ENCODE measurements around the gene THAP4. TPM values are rescaled to one million over a fixed set of nuclear protein-coding genes. Genes with fewer than 3 reads are reported as not detected.

Gene THAP4
- total and polyA plus RNA-seq, 2 experiments from 2014 or later: 62.9 to 80.4 TPM

DNA sequence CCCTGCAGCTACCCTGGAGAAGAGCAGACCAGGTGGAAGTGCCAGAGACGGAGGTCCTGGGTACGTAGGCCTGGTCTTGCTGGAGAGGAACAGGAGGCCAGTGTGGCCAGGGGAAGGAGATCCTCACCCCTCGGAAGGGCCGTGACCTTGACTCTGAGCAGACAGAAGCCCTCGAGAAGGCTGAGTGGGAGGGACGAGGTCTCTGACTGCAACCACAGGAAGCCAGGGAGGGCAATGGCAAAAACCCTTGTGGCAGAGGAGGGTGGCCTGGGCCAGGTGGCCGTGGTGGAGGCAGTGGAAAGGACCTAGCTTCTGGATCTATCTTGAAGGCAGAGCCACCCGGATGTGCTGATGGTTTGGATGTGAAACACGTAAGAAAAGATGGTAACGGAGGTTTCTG is 28.1 kb downstream of the THAP4 start:
- Histone ChIP-seq H3K79me2 (replicated peaks; ENCODE audit: insufficient read depth) (peaks cover 31% of the 10 kb centered on the region), H3K4me3 (no peak overlapping the region), H3K27me3 (ENCODE audit: insufficient read depth) (no peaks in the 10 kb centered on the region), H3K9me2 (ENCODE audit: insufficient read depth) (no peaks in the 10 kb centered on the region), H3K27ac (ENCODE audit: low read depth) (no peak overlapping the region), H3K36me3 (ENCODE audit: insufficient read depth) (no peaks in the 10 kb centered on the region; the same call in 1 of the 2 replicates), H3F3A (replicated peaks; ENCODE audit: low read depth) (0 out of 2 replicates have a peak, but pooled peaks cover 5% of the 10 kb centered on the region), H4K20me1 (replicated peaks; ENCODE audit: insufficient read depth) (peaks cover 2% of the 10 kb centered on the region; the same call in 1 of the 2 replicates), H3K4me2 (no peak overlapping the region), H2AFZ (no peak overlapping the region), H3K4me1 (ENCODE audit: insufficient read depth) (no peaks in the 10 kb centered on the region)
- DNase-seq (ENCODE audit: low spot score): no peak
- Mint-ChIP-seq H3K4me1 (peaks cover 13% of the 10 kb centered on the region), H3K36me3 (ENCODE audit: low read depth) (peaks cover 10% of the 10 kb centered on the region; the same call in 1 of the 3 replicates), H3K4me3 (peak overlapping the region; percentile 68), H3K9me3 (no peaks in the 10 kb centered on the region), H3K27me3 (ENCODE audit: insufficient read depth, low read depth, poor library complexity) (peaks cover 8% of the 10 kb centered on the region), H3K27ac (no peak overlapping the region; the same call in 1 of the 2 replicates)
- no peak for ATAC-seq
- TF ChIP-seq ZNF114 (CRISPR knock-in tag; IDR thresholded peaks at IDR 0.05) (no peak), STAT1 (IDR thresholded peaks at IDR 0.05; ENCODE audit: unreplicated experiment) (no peak), ZNF331 (CRISPR knock-in tag; IDR thresholded peaks at IDR 0.05; ENCODE audit: low read depth) (no peak), CREB1 (CRISPR knock-in tag; IDR thresholded peaks at IDR 0.05; ENCODE audit: low read depth) (no peak), EZH2 (IDR thresholded peaks at IDR 0.05; ENCODE audit: low read depth, unreplicated experiment) (no peak), POLR2AphosphoS5 (IDR thresholded peaks at IDR 0.05; ENCODE audit: low read depth) (no peak), NANOG (IDR thresholded peaks at IDR 0.05; ENCODE audit: borderline replicate concordance) (no peak), JUNB (IDR thresholded peaks at IDR 0.05; ENCODE audit: unreplicated experiment) (no peak), EZH2phosphoT487 (IDR thresholded peaks at IDR 0.05; ENCODE audit: unreplicated experiment) (no peak)
- TF ChIP-seq, protein P1, sequence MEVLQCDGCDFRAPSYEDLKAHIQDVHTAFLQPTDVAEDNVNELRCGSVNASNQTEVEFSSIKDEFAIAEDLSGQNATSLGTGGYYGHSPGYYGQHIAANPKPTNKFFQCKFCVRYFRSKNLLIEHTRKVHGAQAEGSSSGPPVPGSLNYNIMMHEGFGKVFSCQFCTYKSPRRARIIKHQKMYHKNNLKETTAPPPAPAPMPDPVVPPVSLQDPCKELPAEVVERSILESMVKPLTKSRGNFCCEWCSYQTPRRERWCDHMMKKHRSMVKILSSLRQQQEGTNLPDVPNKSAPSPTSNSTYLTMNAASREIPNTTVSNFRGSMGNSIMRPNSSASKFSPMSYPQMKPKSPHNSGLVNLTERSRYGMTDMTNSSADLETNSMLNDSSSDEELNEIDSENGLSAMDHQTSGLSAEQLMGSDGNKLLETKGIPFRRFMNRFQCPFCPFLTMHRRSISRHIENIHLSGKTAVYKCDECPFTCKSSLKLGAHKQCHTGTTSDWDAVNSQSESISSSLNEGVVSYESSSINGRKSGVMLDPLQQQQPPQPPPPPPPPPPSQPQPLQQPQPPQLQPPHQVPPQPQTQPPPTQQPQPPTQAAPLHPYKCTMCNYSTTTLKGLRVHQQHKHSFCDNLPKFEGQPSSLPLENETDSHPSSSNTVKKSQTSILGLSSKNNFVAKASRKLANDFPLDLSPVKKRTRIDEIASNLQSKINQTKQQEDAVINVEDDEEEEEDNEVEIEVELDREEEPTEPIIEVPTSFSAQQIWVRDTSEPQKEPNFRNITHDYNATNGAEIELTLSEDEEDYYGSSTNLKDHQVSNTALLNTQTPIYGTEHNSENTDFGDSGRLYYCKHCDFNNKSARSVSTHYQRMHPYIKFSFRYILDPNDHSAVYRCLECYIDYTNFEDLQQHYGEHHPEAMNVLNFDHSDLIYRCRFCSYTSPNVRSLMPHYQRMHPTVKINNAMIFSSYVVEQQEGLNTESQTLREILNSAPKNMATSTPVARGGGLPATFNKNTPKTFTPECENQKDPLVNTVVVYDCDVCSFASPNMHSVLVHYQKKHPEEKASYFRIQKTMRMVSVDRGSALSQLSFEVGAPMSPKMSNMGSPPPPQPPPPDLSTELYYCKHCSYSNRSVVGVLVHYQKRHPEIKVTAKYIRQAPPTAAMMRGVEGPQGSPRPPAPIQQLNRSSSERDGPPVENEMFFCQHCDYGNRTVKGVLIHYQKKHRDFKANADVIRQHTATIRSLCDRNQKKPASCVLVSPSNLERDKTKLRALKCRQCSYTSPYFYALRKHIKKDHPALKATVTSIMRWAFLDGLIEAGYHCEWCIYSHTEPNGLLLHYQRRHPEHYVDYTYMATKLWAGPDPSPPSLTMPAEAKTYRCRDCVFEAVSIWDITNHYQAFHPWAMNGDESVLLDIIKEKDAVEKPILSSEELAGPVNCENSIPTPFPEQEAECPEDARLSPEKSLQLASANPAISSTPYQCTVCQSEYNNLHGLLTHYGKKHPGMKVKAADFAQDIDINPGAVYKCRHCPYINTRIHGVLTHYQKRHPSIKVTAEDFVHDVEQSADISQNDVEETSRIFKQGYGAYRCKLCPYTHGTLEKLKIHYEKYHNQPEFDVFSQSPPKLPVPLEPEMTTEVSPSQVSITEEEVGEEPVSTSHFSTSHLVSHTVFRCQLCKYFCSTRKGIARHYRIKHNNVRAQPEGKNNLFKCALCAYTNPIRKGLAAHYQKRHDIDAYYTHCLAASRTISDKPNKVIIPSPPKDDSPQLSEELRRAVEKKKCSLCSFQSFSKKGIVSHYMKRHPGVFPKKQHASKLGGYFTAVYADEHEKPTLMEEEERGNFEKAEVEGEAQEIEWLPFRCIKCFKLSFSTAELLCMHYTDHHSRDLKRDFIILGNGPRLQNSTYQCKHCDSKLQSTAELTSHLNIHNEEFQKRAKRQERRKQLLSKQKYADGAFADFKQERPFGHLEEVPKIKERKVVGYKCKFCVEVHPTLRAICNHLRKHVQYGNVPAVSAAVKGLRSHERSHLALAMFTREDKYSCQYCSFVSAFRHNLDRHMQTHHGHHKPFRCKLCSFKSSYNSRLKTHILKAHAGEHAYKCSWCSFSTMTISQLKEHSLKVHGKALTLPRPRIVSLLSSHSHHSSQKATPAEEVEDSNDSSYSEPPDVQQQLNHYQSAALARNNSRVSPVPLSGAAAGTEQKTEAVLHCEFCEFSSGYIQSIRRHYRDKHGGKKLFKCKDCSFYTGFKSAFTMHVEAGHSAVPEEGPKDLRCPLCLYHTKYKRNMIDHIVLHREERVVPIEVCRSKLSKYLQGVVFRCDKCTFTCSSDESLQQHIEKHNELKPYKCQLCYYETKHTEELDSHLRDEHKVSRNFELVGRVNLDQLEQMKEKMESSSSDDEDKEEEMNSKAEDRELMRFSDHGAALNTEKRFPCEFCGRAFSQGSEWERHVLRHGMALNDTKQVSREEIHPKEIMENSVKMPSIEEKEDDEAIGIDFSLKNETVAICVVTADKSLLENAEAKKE (CRISPR knock-in tag; IDR thresholded peaks at IDR 0.05): no peak
- TF ChIP-seq, protein P2, sequence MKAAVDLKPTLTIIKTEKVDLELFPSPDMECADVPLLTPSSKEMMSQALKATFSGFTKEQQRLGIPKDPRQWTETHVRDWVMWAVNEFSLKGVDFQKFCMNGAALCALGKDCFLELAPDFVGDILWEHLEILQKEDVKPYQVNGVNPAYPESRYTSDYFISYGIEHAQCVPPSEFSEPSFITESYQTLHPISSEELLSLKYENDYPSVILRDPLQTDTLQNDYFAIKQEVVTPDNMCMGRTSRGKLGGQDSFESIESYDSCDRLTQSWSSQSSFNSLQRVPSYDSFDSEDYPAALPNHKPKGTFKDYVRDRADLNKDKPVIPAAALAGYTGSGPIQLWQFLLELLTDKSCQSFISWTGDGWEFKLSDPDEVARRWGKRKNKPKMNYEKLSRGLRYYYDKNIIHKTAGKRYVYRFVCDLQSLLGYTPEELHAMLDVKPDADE (IDR thresholded peaks at IDR 0.05): no peak
- TF ChIP-seq, protein P3, sequence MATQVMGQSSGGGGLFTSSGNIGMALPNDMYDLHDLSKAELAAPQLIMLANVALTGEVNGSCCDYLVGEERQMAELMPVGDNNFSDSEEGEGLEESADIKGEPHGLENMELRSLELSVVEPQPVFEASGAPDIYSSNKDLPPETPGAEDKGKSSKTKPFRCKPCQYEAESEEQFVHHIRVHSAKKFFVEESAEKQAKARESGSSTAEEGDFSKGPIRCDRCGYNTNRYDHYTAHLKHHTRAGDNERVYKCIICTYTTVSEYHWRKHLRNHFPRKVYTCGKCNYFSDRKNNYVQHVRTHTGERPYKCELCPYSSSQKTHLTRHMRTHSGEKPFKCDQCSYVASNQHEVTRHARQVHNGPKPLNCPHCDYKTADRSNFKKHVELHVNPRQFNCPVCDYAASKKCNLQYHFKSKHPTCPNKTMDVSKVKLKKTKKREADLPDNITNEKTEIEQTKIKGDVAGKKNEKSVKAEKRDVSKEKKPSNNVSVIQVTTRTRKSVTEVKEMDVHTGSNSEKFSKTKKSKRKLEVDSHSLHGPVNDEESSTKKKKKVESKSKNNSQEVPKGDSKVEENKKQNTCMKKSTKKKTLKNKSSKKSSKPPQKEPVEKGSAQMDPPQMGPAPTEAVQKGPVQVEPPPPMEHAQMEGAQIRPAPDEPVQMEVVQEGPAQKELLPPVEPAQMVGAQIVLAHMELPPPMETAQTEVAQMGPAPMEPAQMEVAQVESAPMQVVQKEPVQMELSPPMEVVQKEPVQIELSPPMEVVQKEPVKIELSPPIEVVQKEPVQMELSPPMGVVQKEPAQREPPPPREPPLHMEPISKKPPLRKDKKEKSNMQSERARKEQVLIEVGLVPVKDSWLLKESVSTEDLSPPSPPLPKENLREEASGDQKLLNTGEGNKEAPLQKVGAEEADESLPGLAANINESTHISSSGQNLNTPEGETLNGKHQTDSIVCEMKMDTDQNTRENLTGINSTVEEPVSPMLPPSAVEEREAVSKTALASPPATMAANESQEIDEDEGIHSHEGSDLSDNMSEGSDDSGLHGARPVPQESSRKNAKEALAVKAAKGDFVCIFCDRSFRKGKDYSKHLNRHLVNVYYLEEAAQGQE (IDR thresholded peaks at IDR 0.05; ENCODE audit: unreplicated experiment): no peak
- TF ChIP-seq, protein P4, sequence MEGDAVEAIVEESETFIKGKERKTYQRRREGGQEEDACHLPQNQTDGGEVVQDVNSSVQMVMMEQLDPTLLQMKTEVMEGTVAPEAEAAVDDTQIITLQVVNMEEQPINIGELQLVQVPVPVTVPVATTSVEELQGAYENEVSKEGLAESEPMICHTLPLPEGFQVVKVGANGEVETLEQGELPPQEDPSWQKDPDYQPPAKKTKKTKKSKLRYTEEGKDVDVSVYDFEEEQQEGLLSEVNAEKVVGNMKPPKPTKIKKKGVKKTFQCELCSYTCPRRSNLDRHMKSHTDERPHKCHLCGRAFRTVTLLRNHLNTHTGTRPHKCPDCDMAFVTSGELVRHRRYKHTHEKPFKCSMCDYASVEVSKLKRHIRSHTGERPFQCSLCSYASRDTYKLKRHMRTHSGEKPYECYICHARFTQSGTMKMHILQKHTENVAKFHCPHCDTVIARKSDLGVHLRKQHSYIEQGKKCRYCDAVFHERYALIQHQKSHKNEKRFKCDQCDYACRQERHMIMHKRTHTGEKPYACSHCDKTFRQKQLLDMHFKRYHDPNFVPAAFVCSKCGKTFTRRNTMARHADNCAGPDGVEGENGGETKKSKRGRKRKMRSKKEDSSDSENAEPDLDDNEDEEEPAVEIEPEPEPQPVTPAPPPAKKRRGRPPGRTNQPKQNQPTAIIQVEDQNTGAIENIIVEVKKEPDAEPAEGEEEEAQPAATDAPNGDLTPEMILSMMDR (conservative IDR thresholded peaks at IDR 0.05; ENCODE audit: low read depth in 2 of 2): no peak
